K562 (cell line): ENCODE results near the gene DDX18. TPM values are rescaled to one million over a fixed set of nuclear protein-coding genes. Genes with fewer than 3 reads are reported as not detected.

Experiments
- BHLHE40 ChIP-seq: IDR thresholded peaks from 2 replicates; pipeline ENCODE4 v1.6.1; 2011; ENCODE audit warnings: low read length, improper control_type of control experiment
- ERF ChIP-seq: fragments of 450-650 bp; formaldehyde crosslinking; IDR thresholded peaks from 2 replicates; pipeline ENCODE4 v1.4.0; 2020; ENCODE audit warnings: mild to moderate bottlenecking, mixed read lengths
- HOXB6 ChIP-seq: fragments of 250-450 bp; sonication (Bioruptor Pico); IDR thresholded peaks from 2 replicates; pipeline ENCODE4 v1.5.1; 2022; ENCODE audit warnings: mild to moderate bottlenecking, borderline replicate concordance
- HSF4 ChIP-seq: fragments of 250-450 bp; sonication (Bioruptor Pico); IDR thresholded peaks from 2 replicates; pipeline ENCODE4 v2.1.2; 2022; ENCODE audit warnings: mild to moderate bottlenecking, moderate library complexity, borderline replicate concordance
- IFI16 ChIP-seq: fragments of 250-450 bp; sonication (Bioruptor Pico); IDR thresholded peaks from 2 replicates; pipeline ENCODE4 v2.1.2; 2022; ENCODE audit warnings: mild to moderate bottlenecking, inconsistent platforms
- MCM3 ChIP-seq: fragments of 450-650 bp; IDR thresholded peaks from 2 replicates; pipeline ENCODE4 v1.6.1; 2016
- MEIS2 ChIP-seq: fragments of 450-650 bp; IDR thresholded peaks from 2 replicates; pipeline ENCODE4 v1.6.1; 2014; ENCODE audit warnings: mild to moderate bottlenecking; ENCODE audit not compliant: partially characterized antibody
- MTA3 ChIP-seq: fragments of 450-650 bp; formaldehyde crosslinking; IDR thresholded peaks from 2 replicates; pipeline ENCODE4 v1.6.1; 2017; ENCODE audit warnings: mild to moderate bottlenecking, borderline replicate concordance
- PHTF2 ChIP-seq: fragments of 250-450 bp; sonication (Bioruptor Pico); IDR thresholded peaks from 2 replicates; pipeline ENCODE4 v1.5.0; 2021; ENCODE audit warnings: mild to moderate bottlenecking
- PML ChIP-seq: IDR thresholded peaks from 2 replicates; pipeline ENCODE4 v1.6.1; 2012; ENCODE audit warnings: low read length, inconsistent platforms
- SUPT5H ChIP-seq: fragments of 450-650 bp; IDR thresholded peaks from 2 replicates; pipeline ENCODE4 v1.6.1; 2016
- TAF9B ChIP-seq: fragments of 450-650 bp; IDR thresholded peaks from 2 replicates; pipeline ENCODE4 v1.6.1; 2018; ENCODE audit warnings: mild to moderate bottlenecking; ENCODE audit not compliant: partially characterized antibody
- TEAD2 ChIP-seq: fragments of 450-650 bp; IDR thresholded peaks from 2 replicates; pipeline ENCODE4 v1.6.1; 2016; ENCODE audit warnings: missing genetic modification characterization, control low read depth, missing compliant biosample characterization
- TFAM ChIP-seq: fragments of 250-450 bp; sonication (Bioruptor Pico); conservative IDR thresholded peaks from 2 replicates; pipeline ENCODE4 v1.5.0; 2021; ENCODE audit warnings: mild to moderate bottlenecking, moderate library complexity
- ZKSCAN1 ChIP-seq: fragments of 150-350 bp; IDR thresholded peaks from 2 replicates; pipeline ENCODE4 v1.6.1; 2016; ENCODE audit warnings: low read depth, low read length
- ZNF766 ChIP-seq: fragments of 200-800 bp; sonication (Bioruptor generic); conservative IDR thresholded peaks from 2 replicates; pipeline ENCODE4 v1.6.1; 2016; ENCODE audit warnings: missing genetic modification characterization, missing compliant biosample characterization
- polyA plus RNA-seq, 8 experiments: library from polyadenylated mRNA; depleted of rRNA in 4 of 8; stranded (reverse) in 5 of 8; unstranded in 3 of 8; fragments of >200 nt; fragmentation: Nextera tagmentation in 2 of 8; fragmentation: Illumina TruSeq in 1 of 8; extraction: Ambion mirVana in 2 of 8; extraction: Trizol in 1 of 8; gene quantifications; 2 replicates each; pipeline versions ENCODE4 v1.2.1 to v1.2.3, GENCODE V29; 2011 to 2014; ENCODE audit warnings: inconsistent platforms in 1 of 8, missing spikeins in 1 of 8
- total RNA-seq, 7 experiments: library from RNA; depleted of rRNA in 6 of 7; stranded (reverse); fragments of >200 nt in 6 of 7; fragmentation: Illumina TruSeq in 2 of 7; extraction: Trizol in 2 of 7; gene quantifications; 2 replicates each; pipeline versions ENCODE4 v1.2.1 to v1.2.3, GENCODE V29; 2011 to 2021; ENCODE audit warnings: low replicate concordance in 1 of 7
- TF ChIP-seq, protein P1 (sequence below), 2 experiments: fragments of 450-650 bp in 1 of 2; IDR thresholded peaks; 2 replicates each; pipeline ENCODE4 v1.6.1; 2011 to 2017; ENCODE audit warnings: low read depth in 2 of 2, antibody characterized with exemption in 1 of 2, borderline replicate concordance in 1 of 2, low read length in 1 of 2, mild to moderate bottlenecking in 1 of 2, mixed read lengths in 1 of 2; ENCODE audit not compliant: control insufficient read depth in 1 of 2
- TF ChIP-seq, protein P2 (sequence below): fragments of 200-800 bp; sonication (Bioruptor generic); IDR thresholded peaks from 2 replicates; pipeline ENCODE4 v1.6.1; 2017; ENCODE audit warnings: missing genetic modification characterization, missing compliant biosample characterization
- TF ChIP-seq, protein P3 (sequence below): fragments of 200-800 bp; sonication (Bioruptor generic); IDR thresholded peaks from 2 replicates; pipeline ENCODE4 v1.6.1; 2016; ENCODE audit warnings: missing genetic modification characterization, missing compliant biosample characterization

Gene DDX18
- total and polyA plus RNA-seq, 9 of the 15 experiments (the other 6 are each of a cell fraction or from before 2014, with no cell fraction given), result 67.9 to 156 (median 116) TPM

DNA sequence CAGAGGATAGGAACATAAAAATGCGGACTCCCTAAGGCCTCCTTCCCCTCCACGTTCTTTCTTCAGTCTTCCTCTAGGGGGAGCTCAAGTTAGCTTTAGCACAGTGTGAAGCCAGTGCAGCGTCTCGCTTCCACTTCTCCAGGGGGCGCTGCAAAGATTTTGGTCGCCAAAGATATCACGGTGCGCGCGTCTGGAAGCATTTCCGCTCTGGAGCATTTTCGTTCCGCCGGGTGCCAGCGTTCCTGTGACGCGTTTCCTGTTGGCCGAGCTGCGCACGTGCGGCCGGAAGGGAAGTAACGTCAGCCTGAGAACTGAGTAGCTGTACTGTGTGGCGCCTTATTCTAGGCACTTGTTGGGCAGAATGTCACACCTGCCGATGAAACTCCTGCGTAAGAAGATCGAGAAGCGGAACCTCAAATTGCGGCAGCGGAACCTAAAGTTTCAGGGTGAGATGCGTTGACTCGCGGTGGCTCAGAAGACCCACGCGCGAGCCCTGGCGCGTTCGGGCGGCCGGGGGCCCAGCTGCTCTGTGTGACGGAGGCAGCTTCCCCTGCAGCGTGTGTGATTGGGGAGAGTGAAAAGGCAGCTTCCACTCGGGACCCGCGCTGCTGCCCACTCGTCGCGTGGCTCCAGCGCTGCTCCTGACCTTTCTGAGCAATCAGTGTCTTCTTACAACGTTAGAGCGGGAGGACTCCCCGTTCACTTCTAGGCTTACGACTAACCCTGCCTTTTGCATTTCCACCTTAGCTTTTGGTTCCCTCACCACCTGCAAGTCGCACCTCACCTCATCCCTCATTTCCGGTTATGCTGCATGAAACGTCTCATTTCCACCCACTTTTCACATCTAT is at the start of gene DDX18 (continued):
- TF ChIP-seq, protein P1, sequence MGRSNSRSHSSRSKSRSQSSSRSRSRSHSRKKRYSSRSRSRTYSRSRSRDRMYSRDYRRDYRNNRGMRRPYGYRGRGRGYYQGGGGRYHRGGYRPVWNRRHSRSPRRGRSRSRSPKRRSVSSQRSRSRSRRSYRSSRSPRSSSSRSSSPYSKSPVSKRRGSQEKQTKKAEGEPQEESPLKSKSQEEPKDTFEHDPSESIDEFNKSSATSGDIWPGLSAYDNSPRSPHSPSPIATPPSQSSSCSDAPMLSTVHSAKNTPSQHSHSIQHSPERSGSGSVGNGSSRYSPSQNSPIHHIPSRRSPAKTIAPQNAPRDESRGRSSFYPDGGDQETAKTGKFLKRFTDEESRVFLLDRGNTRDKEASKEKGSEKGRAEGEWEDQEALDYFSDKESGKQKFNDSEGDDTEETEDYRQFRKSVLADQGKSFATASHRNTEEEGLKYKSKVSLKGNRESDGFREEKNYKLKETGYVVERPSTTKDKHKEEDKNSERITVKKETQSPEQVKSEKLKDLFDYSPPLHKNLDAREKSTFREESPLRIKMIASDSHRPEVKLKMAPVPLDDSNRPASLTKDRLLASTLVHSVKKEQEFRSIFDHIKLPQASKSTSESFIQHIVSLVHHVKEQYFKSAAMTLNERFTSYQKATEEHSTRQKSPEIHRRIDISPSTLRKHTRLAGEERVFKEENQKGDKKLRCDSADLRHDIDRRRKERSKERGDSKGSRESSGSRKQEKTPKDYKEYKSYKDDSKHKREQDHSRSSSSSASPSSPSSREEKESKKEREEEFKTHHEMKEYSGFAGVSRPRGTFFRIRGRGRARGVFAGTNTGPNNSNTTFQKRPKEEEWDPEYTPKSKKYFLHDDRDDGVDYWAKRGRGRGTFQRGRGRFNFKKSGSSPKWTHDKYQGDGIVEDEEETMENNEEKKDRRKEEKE (IDR thresholded peaks at IDR 0.05; ENCODE audit: borderline replicate concordance in 1 of 2, control insufficient read depth in 1 of 2, low read depth in 2 of 2, low read length in 1 of 2), result peak in 1 of 2 experiments; percentile 94; a peak in 2 of 4 replicates
- TF ChIP-seq HOXB6 (CRISPR knock-in tag) (no peak), ZKSCAN1 (peak; percentile 54; the same call in 1 of the 2 replicates), TAF9B (peak; percentile 54), SUPT5H (peak; percentile 86), PML (peak; percentile 74), MEIS2 (no peak), PHTF2 (CRISPR knock-in tag) (no peak), MCM3 (no peak), ERF (CRISPR knock-in tag) (no peak), TEAD2 (no peak), IFI16 (no peak), MTA3 (peak; percentile 89), TFAM (no peak), BHLHE40 (peak; percentile 100), ZNF766 (no peak), HSF4 (no peak)
- TF ChIP-seq, protein P2, sequence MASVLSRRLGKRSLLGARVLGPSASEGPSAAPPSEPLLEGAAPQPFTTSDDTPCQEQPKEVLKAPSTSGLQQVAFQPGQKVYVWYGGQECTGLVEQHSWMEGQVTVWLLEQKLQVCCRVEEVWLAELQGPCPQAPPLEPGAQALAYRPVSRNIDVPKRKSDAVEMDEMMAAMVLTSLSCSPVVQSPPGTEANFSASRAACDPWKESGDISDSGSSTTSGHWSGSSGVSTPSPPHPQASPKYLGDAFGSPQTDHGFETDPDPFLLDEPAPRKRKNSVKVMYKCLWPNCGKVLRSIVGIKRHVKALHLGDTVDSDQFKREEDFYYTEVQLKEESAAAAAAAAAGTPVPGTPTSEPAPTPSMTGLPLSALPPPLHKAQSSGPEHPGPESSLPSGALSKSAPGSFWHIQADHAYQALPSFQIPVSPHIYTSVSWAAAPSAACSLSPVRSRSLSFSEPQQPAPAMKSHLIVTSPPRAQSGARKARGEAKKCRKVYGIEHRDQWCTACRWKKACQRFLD (CRISPR knock-in tag), result no peak
- TF ChIP-seq, protein P3, sequence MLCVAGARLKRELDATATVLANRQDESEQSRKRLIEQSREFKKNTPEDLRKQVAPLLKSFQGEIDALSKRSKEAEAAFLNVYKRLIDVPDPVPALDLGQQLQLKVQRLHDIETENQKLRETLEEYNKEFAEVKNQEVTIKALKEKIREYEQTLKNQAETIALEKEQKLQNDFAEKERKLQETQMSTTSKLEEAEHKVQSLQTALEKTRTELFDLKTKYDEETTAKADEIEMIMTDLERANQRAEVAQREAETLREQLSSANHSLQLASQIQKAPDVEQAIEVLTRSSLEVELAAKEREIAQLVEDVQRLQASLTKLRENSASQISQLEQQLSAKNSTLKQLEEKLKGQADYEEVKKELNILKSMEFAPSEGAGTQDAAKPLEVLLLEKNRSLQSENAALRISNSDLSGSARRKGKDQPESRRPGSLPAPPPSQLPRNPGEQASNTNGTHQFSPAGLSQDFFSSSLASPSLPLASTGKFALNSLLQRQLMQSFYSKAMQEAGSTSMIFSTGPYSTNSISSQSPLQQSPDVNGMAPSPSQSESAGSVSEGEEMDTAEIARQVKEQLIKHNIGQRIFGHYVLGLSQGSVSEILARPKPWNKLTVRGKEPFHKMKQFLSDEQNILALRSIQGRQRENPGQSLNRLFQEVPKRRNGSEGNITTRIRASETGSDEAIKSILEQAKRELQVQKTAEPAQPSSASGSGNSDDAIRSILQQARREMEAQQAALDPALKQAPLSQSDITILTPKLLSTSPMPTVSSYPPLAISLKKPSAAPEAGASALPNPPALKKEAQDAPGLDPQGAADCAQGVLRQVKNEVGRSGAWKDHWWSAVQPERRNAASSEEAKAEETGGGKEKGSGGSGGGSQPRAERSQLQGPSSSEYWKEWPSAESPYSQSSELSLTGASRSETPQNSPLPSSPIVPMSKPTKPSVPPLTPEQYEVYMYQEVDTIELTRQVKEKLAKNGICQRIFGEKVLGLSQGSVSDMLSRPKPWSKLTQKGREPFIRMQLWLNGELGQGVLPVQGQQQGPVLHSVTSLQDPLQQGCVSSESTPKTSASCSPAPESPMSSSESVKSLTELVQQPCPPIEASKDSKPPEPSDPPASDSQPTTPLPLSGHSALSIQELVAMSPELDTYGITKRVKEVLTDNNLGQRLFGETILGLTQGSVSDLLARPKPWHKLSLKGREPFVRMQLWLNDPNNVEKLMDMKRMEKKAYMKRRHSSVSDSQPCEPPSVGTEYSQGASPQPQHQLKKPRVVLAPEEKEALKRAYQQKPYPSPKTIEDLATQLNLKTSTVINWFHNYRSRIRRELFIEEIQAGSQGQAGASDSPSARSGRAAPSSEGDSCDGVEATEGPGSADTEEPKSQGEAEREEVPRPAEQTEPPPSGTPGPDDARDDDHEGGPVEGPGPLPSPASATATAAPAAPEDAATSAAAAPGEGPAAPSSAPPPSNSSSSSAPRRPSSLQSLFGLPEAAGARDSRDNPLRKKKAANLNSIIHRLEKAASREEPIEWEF (CRISPR knock-in tag), result no peak
